Measurements from ENCODE around the gene SETDB2. TPM values are rescaled to one million over a fixed set of nuclear protein-coding genes. Genes with fewer than 3 reads are reported as not detected.

The SETDB2 gene
- total RNA-seq, 4 donors from 2014 or later, result 2.8 to 11.6 (median 8.8) TPM

DNA sequence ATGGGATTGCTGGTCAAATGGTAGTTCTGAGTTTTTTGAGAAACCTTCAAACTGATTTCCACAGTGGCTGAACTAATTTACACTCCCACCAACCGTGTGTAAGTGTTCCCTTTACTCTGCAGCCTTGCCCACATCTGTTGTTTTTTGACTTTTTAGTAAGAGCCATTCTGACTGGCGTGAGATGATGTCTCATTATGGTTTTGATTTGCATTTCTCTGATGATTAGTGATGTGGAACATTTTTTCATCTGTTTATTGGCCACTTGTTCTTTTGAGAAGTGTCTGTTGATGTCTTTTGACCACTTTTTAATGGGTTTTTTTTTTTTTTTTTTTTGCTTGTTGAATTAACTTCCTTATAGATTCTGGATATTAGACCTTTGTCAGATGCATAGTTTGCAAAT is 4.5 kb upstream of the SETDB2 start:
- Histone ChIP-seq H3K36me3 (no peaks in the 10 kb centered on the region), H3K27ac (no peak overlapping the region), H3K4me1 (peaks cover 0 to 8% (median 4%) of the 10 kb centered on the region in 4 donors), H3K27me3 (no peaks in the 10 kb centered on the region), H3K9me3 (no peaks in the 10 kb centered on the region), H3K4me3 (no peak overlapping the region)
- TF ChIP-seq EP300 (IDR thresholded peaks at IDR 0.05; ENCODE audit: low read depth), result no peak
- TF ChIP-seq CTCF (IDR thresholded peaks at IDR 0.05), result no peak
- no peak for TF ChIP-seq POLR2A (IDR thresholded peaks at IDR 0.05)
- TF ChIP-seq POLR2AphosphoS5 (IDR thresholded peaks at IDR 0.05), result no peak
- no peak for DNase-seq
- 65 to 100% methylated on average over 2 of the region's 2 CpGs for WGBS, 2 donors (ENCODE audit: low coverage in 1 of 2)
- intact Hi-C loops (cut with DNase I; ENCODE audit: low total_unique reads), result no loop called here
- in situ Hi-C loops (cut with MboI; ENCODE audit: low pct_ligation_motif_present in 1 of 4, low pct_unique_long_range_greater_than_20kb in 1 of 4, low sequenced_read_pairs in 3 of 4), result loop anchor here (5.0 to 25.0 kb wide), 4 partner anchors 127 to 145 kb away; partner anchors contain the start of gene RCBTB1 (in 1 of the 4)

- in situ Hi-C loops (cut with MboI; ENCODE audit: low pct_ligation_motif_present in 1 of 4, low pct_unique_long_range_greater_than_20kb in 1 of 4, low sequenced_read_pairs in 3 of 4), result loop anchor here in 2 of 4 donors (10.0 to 25.0 kb wide), 2 partner anchors 129 to 143 kb away; partner anchors contain the start of gene RCBTB1 (in 1 of the 2)
- 98 to 100% methylated on average over 1 to 3 of the region's 3 CpGs for WGBS, 2 donors (ENCODE audit: low coverage in 1 of 2)
Measured at GRCh38 chr13:49441312-49441711, 2.8 kb upstream of the SETDB2 start.

DNA sequence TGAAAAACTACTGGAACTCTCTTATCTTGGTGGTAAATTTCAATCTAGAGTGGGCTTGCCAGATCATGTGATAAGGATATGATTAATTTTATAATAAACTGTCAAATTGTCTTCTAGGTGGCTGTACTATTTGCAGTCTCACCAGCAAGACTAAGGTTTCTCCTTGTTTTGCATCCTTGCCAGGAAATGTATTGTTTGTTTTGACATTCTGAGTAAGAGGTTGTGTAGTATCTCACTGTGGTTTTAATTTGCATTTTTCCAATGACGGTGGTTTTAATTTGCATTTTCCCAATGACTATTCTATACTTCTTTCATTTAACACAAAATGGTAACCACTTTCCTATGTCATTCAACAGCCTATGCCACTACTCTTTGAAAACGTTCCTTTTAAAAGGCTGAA is 2.2 kb upstream of the SETDB2 start:
- Histone ChIP-seq H3K4me1 (peaks cover 0 to 28% (median 13%) of the 10 kb centered on the region in 4 donors), H3K27ac (no peak overlapping the region), H3K27me3 (no peaks in the 10 kb centered on the region), H3K36me3 (no peaks in the 10 kb centered on the region), H3K4me3 (no peak overlapping the region), H3K9me3 (no peaks in the 10 kb centered on the region)
- intact Hi-C loops (cut with DNase I; ENCODE audit: low total_unique reads) (no loop called here), in situ Hi-C loops (cut with MboI; ENCODE audit: low pct_ligation_motif_present in 1 of 4, low pct_unique_long_range_greater_than_20kb in 1 of 4, low sequenced_read_pairs in 3 of 4) (loop anchor here in 2 of 4 donors (10.0 to 25.0 kb wide), 2 partner anchors 130 to 143 kb away; partner anchors contain the start of gene RCBTB1 (in 1 of the 2))
- WGBS, 2 donors (ENCODE audit: low coverage in 1 of 2), result 64 to 81% methylated on average over 2 of the region's 2 CpGs
- DNase-seq, result no peak
- TF ChIP-seq CTCF (IDR thresholded peaks at IDR 0.05) (no peak), POLR2A (IDR thresholded peaks at IDR 0.05) (no peak), EP300 (IDR thresholded peaks at IDR 0.05; ENCODE audit: low read depth) (no peak), POLR2AphosphoS5 (IDR thresholded peaks at IDR 0.05) (no peak)

More at GRCh38 chr13:49441312-49441711, 2.8 kb upstream of the SETDB2 start:
- Histone ChIP-seq H3K4me1 (peaks cover 0 to 23% (median 12%) of the 10 kb centered on the region in 4 donors), H3K9me3 (no peaks in the 10 kb centered on the region), H3K27ac (no peak overlapping the region), H3K36me3 (no peaks in the 10 kb centered on the region), H3K4me3 (no peak overlapping the region), H3K27me3 (no peaks in the 10 kb centered on the region)
- TF ChIP-seq EP300 (IDR thresholded peaks at IDR 0.05; ENCODE audit: low read depth), result no peak
- TF ChIP-seq CTCF (IDR thresholded peaks at IDR 0.05), result no peak
- TF ChIP-seq POLR2AphosphoS5 (IDR thresholded peaks at IDR 0.05), result no peak
- intact Hi-C loops (cut with DNase I; ENCODE audit: low total_unique reads), result no loop called here
- no peak for DNase-seq

DNA sequence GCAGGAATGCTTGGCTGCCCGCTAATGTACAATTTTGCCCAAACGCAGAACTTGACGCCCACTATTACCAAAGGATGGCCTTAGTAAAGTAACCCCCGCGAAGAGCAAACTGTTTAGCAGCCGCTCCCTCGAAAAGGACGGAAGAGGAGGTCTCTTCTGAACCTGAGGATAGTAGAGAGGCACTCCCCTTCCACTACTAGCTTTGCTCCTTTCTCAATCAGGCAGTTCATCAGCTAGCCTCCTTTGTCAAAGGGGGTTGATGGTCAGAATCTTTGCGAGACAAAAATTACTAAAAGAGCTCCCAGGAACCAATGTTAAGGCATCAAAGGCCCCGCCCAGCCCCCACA is 744 bp upstream of the SETDB2 start:
- TF ChIP-seq CTCF (IDR thresholded peaks at IDR 0.05) (no peak), EP300 (IDR thresholded peaks at IDR 0.05; ENCODE audit: low read depth) (no peak), POLR2A (IDR thresholded peaks at IDR 0.05) (no peak), POLR2AphosphoS5 (IDR thresholded peaks at IDR 0.05) (no peak)
- H3K4me3 ChIP-seq, result peak overlapping the region; percentile 11 to 83 (median 74)
- no peaks in the 10 kb centered on the region for H3K36me3 ChIP-seq
- no peaks in the 10 kb centered on the region for H3K27me3 ChIP-seq
- in situ Hi-C loops (cut with MboI; ENCODE audit: low pct_ligation_motif_present in 1 of 4, low pct_unique_long_range_greater_than_20kb in 1 of 4, low sequenced_read_pairs in 3 of 4) (loop anchor here in 2 of 4 donors (10.0 to 25.0 kb wide), 2 partner anchors 131 to 141 kb away; partner anchors contain the start of gene RCBTB1 (in 1 of the 2)), intact Hi-C loops (cut with DNase I; ENCODE audit: low total_unique reads) (no loop called here)
- peaks cover 0 to 43% (median 17%) of the 10 kb centered on the region in 4 donors for H3K4me1 ChIP-seq
- H3K27ac ChIP-seq, result peak overlapping the region; percentile 85 to 96 (median 96)
- no peak for DNase-seq
- WGBS, 2 donors (ENCODE audit: low coverage in 1 of 2), result 18 to 23% methylated on average over 8 to 10 of the region's 10 CpGs
- H3K9me3 ChIP-seq, result no peaks in the 10 kb centered on the region
